BLaER1 treated with 17β-estradiol and CSF1 and Interleukin-3, amounts not matched to agents 10 nM and 100 nM (cell line): ENCODE results near the gene DCHS1.

Source experiments
- H3K27ac ChIP-seq, 11 experiments: shearing (Covaris generic); formaldehyde crosslinking; 2 replicates each; pipeline ENCODE4 v1.8.1; 2022
- H3K27me3 ChIP-seq, 11 experiments: shearing (Covaris generic); formaldehyde crosslinking; 2 replicates each; pipeline ENCODE4 v1.8.1; 2022
- H3K36me3 ChIP-seq, 11 experiments: shearing (Covaris generic); formaldehyde crosslinking; 2 replicates each; pipeline ENCODE4 v1.8.1; 2022
- H3K4me1 ChIP-seq, 10 experiments: shearing (Covaris generic); formaldehyde crosslinking; 2 replicates each; pipeline ENCODE4 v1.8.1; 2022
- H3K4me2 ChIP-seq, 11 experiments: shearing (Covaris generic); formaldehyde crosslinking; 2 replicates each; pipeline ENCODE4 v1.8.1; 2022
- H3K4me3 ChIP-seq, 10 experiments: shearing (Covaris generic); formaldehyde crosslinking; 2 replicates each; pipeline ENCODE4 v1.8.1; 2022
- H3K9ac ChIP-seq, 11 experiments: shearing (Covaris generic); formaldehyde crosslinking; 2 replicates each; pipeline ENCODE4 v1.8.1; 2022
- H3K9me3 ChIP-seq, 11 experiments: shearing (Covaris generic); formaldehyde crosslinking; replicated peaks in 1 of 11; 2 replicates each; pipeline ENCODE4 v1.8.1; 2022
- H4K20me1 ChIP-seq, 11 experiments: shearing (Covaris generic); formaldehyde crosslinking; 2 replicates each; pipeline ENCODE4 v1.8.1; 2022
- Cebpa-rat ChIP-seq, 11 experiments: shearing (Covaris generic); IDR thresholded peaks; 2 replicates each; pipeline ENCODE4 v1.8.1; 2022

The DCHS1 gene

DNA sequence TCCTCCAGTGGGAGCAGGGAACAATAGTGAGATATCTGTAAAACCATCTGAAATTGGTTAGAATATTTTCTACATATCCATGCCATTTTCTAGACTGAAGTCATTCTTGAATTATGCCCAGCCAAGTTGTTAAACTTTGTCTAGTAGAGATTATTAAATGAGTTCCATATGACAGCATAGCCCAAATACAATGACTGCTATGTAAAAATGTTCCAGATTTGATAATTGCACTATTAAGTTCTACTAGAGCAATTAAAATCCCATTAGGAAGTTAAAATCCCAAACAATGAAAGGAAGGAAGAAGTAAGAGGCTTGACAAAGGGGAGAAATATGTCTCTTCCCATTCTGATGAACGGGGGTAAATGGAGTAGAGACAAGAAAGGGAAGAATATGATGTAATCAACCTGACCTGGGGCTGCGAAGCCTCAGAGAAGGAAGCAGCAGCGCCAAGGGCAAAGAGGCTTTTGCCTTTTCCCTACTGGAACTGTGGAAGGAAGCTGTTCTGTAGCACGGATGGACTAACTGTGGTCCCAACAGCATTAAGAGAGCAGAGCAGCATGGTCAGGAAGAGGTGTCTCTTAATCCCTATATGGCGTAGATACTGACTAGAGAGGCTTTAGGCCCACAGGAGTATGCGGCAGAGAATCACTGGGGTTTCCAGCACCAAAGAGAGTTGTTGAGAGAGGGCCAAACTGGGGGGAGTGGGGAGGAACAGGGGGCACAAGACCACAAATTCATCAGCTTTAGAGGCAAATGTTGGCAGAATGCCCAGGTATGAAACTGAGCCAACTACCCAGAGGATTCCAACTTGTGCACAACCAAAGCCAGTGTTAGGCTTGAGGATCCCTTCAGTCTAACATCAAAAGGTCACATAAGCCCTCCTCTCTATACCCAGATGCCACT is 78.9 kb downstream of the DCHS1 start:
- Histone ChIP-seq H3K4me1 (peaks cover 5 to 15% (median 9%) of the 10 kb centered on the region in 10 experiments; a peak in 17 of 20 replicates), H3K27ac (no peak overlapping the region), H3K36me3 (peaks cover 16 to 43% (median 33%) of the 10 kb centered on the region in 11 experiments), H3K9me3 (peaks cover 0 to 14% (median 3%) of the 10 kb centered on the region in 11 experiments; a peak in 16 of 22 replicates), H3K4me2 (peak overlapping the region in 6 of 11 experiments; percentile 1 to 32 (median 24); a peak in 7 of 22 replicates), H4K20me1 (peaks cover 0 to 42% (median 0%) of the 10 kb centered on the region in 11 experiments; a peak in 2 of 22 replicates), H3K9ac (no peak overlapping the region), H3K27me3 (no peaks in the 10 kb centered on the region), H3K4me3 (no peak overlapping the region)
- TF ChIP-seq Cebpa-rat (IDR thresholded peaks at IDR 0.05) = 0 out of 22 replicates have a peak, but pooled peaks of 1 of the 11 experiments have one; percentile 16

DNA sequence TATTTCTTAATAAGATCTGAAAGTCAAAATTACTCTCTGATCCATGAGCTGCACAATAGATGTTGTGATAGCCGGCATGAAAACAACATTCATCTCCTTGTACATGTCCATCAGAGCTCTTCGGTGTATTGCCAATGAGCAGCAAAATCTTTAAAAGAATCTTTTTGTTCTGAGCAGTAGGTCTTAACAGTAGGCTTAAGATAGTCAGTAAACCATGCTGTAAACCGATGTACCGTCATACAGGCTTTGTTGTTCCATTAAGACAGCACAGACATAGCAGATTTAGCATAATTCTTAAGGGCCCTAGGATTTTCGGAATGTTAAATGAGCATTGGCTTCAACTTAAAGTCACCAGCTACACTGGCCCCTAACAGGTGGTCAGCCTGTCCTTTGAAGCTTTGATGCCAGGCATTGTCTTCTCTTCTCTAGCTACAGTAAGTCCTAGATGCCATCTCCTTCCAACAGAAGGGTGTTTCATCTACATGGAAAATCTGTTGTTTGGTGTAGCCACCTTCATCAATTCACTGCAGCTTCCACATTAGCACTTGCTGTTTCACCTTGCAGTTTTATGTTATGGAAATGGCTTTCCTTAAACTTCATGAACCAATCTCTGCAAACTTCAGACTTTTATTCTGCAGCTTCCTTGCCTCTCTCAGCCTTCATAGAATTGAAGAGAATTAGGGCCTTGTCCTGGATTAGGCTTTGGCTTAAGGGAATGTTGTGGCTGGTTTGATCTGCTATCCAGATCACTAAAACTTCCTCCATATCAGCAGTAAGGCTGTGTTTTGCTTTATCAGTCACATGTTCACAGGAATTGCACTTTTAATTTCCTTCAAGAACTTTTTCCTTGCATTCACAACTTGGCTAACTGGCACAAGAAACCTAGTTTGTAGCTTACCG is 80.5 kb downstream of the DCHS1 start:
- Histone ChIP-seq H3K4me2 (no peak overlapping the region), H4K20me1 (peaks cover 0 to 35% (median 0%) of the 10 kb centered on the region in 11 experiments; a peak in 2 of 22 replicates), H3K9ac (no peak overlapping the region), H3K36me3 (peaks cover 19 to 43% (median 33%) of the 10 kb centered on the region in 11 experiments), H3K4me3 (no peak overlapping the region), H3K27me3 (no peaks in the 10 kb centered on the region), H3K9me3 (peaks cover 0 to 18% (median 14%) of the 10 kb centered on the region in 11 experiments; a peak in 17 of 22 replicates), H3K27ac (no peak overlapping the region), H3K4me1 (peaks cover 5 to 15% (median 9%) of the 10 kb centered on the region in 10 experiments; a peak in 17 of 20 replicates)
- TF ChIP-seq Cebpa-rat (IDR thresholded peaks at IDR 0.05) = no peak

- Histone ChIP-seq H3K36me3 (peaks cover 14 to 55% (median 34%) of the 10 kb centered on the region in 11 experiments; a peak in 21 of 22 replicates), H3K27ac (no peak overlapping the region), H3K9me3 (peaks cover 0 to 19% (median 14%) of the 10 kb centered on the region in 11 experiments; a peak in 17 of 22 replicates), H3K27me3 (no peaks in the 10 kb centered on the region), H3K4me1 (peaks cover 6 to 22% (median 13%) of the 10 kb centered on the region in 10 experiments; a peak in 19 of 20 replicates), H3K9ac (no peak overlapping the region), H3K4me3 (no peak overlapping the region), H3K4me2 (no peak overlapping the region), H4K20me1 (peaks cover 0 to 32% (median 0%) of the 10 kb centered on the region in 11 experiments; a peak in 2 of 22 replicates)
- no peak for TF ChIP-seq Cebpa-rat (IDR thresholded peaks at IDR 0.05)
These were observed 83.4 kb downstream of the DCHS1 start for GRCh38 chr11:6572215-6572614.

DNA sequence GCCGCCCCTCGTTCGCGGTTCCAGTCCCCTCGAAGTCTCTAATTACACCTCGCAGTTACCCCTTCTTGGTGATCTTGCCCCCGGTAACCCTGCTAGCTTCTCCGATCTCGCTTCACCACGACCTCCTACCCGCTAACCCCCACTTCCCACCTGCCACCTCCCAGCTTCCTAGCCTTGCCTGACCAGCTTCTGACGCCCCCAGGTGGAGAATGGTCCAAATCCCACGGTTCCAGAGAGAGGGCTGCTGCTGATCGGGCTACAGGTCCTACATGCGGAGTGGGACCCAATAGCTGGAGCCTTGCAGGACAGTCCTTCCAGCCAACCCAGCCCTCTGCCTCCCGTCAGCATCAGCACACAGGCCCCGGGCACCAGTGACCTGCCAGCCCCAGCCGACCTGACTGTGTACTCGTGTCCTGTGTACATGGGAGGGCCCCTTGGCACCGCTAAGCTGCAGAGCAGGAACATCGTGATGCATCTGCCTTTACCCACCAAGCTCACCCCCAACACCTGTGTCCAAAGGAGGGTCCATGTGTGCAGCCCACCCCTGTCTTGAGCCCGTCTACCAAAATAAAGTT is 84.1 kb downstream of the DCHS1 start:
- Histone ChIP-seq H4K20me1 (peaks cover 0 to 26% (median 0%) of the 10 kb centered on the region in 11 experiments; a peak in 2 of 22 replicates), H3K9me3 (peaks cover 0 to 19% (median 14%) of the 10 kb centered on the region in 11 experiments; a peak in 17 of 22 replicates), H3K36me3 (peaks cover 14 to 62% (median 37%) of the 10 kb centered on the region in 11 experiments; a peak in 21 of 22 replicates), H3K4me3 (no peak overlapping the region), H3K9ac (no peak overlapping the region), H3K27ac (no peak overlapping the region), H3K4me1 (peaks cover 0 to 16% (median 8%) of the 10 kb centered on the region in 10 experiments; a peak in 12 of 20 replicates), H3K27me3 (no peaks in the 10 kb centered on the region), H3K4me2 (no peak overlapping the region)
- no peak for TF ChIP-seq Cebpa-rat (IDR thresholded peaks at IDR 0.05)
